NCI-H1930 (cell line): ENCODE measurements around the gene HSFX1.
"Not testable (repeated sequence)": the region's sequence is repeated elsewhere in the genome, so short reads cannot be mapped to it uniquely, and the experiment has no call there.

Experiments
- DNase-seq, 2 experiments: peaks; one replicate each; lab custom pipeline; 2025; lab: John Stamatoyannopoulos, UW

The HSFX1 gene, protein sequence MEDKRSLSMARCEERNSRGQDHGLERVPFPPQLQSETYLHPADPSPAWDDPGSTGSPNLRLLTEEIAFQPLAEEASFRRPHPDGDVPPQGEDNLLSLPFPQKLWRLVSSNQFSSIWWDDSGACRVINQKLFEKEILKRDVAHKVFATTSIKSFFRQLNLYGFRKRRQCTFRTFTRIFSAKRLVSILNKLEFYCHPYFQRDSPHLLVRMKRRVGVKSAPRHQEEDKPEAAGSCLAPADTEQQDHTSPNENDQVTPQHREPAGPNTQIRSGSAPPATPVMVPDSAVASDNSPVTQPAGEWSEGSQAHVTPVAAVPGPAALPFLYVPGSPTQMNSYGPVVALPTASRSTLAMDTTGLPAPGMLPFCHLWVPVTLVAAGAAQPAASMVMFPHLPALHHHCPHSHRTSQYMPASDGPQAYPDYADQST

DNA sequence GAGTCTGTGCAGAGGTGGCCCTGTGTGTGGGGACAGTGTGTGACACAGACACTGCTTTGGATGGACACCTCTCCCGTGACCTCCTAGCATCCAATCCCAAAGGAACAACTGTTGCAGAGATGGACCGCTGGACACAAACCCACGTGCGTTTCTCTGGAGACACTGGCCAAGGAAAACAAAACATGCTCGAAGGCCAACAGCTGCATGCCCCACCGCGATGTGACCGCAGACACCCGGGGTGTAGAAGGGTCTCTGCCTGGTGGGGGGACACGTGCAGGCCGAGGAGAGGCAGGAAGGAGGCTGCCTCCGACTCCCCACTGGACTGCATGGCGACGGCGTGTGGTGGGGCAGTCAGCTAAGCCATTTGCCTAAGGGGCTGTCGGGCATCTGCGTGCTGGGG lies at the start of gene HSFX1:
Gene HSFX1 (plus strand): TSS at position 301 of the 400 bp plus-strand sequence. CDS start 614 bp downstream, outside the sequence.
- not testable (repeated sequence) for DNase-seq

DNA sequence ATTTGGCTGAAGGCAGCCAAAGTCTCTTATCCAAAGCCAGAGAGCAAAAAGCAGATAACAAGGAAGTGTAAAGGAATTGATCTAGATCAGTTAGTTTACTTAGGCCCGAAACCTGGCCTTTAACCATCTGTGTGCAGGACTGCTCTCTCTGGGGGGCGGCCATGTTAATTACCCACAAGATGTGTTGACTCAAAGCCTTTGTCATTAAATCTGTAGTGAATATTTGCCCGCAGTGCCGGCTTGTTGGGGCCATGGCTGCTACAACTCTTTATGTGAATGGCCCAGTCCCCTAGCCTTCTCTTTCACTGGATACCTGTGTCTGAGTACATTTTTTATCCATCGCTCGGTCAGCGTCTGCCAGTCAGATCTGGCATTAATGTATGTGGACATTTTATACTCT lies 46.6 kb upstream of the HSFX1 start:
- DNase-seq = not testable (repeated sequence)

DNA sequence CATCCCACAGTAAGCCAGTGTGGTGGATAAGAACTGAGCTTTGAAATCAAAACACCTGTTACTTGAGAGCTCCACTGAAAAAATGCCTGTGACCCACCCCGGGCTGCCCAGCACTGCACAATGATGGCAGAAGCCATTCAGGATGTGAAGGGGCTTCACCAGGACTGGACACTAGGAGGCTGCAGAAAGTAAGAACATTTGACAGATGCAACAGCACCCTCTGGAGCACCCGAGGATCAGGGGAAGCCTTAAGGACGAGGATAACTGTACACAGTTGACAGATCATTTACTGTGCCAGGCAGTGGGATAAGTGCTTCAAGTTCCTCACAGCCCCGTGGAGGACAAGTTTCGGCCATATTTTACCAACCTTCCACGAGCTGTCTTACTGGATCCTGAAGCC lies 31.6 kb upstream of the HSFX1 start:
- DNase-seq = not testable (repeated sequence)

DNA sequence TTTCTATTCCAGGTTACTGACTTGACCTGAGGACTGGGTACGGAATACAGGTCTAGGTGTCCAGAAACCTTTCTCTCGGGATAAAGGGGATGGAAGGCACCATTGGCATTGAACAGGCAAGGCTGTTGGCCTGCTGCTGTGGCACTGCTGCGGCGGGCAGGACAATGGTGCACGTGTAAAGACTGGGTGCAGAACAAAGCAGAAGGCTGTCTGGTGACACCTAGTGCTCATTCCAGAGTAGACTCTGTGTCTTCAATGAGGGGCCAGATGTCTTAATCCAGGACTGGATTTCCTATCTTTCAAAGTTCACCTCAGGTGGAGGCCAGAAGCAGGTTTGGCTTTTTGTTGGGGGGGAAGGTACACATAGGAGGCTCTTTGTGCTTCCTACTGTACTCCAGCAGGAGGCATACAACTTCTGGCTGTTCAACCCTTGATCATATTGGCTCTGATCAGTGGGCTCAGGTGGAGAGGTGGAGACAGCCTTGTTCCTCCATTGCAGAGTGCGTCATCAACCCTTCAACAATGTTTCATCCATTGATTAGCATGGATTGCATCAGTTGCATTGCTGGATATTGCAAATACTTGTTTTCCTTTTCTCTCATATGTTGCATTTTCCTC lies 27.4 kb upstream of the HSFX1 start:
- not testable (repeated sequence) for DNase-seq

DNA sequence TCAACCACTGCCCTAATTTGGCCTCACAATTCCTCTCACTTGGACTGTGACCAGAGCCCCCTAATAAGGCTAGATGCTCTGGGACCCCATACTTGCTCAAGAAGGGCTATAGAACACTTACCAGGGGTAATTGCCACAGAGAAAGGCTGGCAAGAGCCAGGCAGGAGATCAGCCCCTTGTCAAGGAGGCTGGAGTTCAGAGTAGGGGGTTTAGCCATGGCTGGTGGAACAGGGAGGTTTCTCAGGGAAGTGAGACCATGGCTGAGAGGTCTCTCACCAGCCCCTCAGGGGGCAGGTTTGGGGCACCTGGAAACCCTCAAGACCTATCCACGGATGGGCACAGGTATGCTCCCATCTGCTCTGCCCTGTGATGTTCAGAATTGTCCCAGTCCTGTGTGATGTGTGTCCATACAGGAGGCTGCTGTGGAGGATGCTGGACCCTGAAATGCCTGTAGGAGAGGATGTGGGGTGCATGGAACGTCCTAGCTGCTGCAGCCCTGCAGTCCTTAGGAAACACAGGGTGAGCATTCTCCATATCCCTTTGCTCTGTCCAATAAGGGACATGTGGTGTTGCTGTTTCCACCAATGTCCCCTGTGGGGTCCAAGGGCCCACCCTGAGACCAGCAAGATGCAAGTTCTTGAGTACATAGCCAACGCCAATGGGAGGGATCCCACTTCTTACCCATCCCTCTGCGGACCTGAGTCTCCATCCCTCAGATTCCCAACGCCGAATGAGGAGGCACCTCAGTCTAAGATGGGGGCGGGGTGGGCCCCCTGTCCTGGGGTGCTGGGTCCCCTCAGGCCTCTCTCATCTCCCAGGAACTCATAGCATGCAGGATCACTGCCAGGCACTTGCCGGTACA lies 16.4 kb upstream of the HSFX1 start:
- DNase-seq = no peak

DNA sequence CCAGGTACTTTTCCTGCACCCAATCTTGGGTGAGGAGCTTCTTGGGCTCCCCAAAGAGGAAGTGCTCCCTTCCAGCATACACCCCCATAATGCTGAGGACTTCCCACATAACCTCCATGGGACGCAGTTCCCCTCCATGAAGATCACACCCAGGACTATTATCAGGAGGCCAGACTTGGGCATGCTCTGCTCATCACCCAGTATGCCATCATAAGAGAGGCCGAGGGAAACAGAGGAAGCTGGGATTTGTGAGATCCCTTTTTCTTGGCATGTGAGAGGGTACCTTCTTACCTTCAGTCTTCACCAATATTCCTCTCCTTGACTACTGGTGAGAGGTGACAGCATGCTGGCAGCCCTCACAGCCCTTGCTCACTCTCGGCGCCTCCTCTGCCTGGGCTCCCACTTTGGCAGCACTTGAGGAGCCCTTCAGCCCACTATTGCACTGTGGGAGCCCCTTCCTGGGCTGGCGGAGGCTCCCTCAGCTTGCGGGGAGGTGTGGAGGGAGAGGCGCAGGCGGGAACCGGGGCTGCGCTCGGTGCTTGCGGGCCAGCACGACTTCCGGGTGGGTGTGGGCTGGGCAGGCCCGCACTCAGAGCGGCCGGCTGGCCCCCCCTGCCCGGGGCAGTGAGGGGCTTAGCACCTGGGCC lies 15.7 kb upstream of the HSFX1 start:
- DNase-seq = no peak

DNA sequence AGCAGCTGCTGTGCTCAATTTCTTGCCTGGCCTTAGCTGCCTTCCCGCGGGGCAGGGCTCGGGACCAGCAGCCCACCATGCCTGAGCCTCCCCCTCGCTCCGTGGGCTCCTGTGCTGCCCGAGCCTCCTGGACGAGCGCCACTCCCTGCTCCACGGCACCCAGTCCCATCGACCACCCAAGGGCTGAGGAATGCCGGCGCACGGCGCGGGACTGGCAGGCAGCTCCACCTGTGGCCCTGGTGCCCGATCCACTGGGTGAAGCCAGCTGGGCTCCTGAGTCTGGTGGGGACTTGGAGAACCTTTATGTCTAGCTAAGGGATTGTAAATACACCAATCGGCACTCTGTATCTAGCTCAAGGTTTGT lies 15.2 kb upstream of the HSFX1 start:
- DNase-seq = not testable (repeated sequence)

DNA sequence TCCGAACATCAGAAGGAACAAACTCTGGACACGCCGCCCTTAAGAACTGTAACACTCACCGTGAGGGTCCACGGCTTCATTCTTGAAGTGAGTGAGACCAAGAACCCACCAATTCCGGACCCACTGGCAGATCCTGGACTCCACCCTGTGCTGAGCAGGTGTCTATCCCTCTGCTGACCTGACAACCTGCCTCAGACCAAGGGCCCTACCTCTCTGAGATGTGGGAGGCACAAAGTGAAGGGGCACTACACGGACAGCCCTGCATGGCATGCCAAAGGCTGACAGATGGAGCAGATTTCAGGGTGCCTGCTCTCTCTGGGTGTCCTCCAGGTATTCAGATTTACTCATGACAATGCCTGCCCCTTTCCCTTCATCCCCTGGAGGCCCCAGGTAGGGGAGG lies 14.0 kb upstream of the HSFX1 start:
- no peak for DNase-seq

DNA sequence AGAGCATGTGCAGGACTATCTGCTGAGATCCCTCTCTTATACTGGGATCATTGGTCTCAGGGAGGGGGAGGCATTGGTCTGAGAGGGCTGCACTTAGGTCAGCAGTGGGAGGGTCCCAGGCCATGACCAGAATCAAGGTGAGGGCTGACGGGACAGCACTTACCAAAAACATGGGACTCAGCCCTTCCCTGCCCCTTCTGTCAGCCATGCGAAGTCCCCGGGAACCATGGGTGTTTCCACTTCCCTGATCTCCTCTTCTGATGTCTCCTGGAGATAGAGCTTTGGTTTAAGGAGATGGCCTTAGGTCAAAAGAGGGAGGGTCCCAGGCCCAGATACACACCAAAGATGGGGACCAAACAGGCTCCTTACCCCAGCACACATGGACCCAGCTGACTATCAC lies 12.9 kb upstream of the HSFX1 start:
- no peak for DNase-seq

DNA sequence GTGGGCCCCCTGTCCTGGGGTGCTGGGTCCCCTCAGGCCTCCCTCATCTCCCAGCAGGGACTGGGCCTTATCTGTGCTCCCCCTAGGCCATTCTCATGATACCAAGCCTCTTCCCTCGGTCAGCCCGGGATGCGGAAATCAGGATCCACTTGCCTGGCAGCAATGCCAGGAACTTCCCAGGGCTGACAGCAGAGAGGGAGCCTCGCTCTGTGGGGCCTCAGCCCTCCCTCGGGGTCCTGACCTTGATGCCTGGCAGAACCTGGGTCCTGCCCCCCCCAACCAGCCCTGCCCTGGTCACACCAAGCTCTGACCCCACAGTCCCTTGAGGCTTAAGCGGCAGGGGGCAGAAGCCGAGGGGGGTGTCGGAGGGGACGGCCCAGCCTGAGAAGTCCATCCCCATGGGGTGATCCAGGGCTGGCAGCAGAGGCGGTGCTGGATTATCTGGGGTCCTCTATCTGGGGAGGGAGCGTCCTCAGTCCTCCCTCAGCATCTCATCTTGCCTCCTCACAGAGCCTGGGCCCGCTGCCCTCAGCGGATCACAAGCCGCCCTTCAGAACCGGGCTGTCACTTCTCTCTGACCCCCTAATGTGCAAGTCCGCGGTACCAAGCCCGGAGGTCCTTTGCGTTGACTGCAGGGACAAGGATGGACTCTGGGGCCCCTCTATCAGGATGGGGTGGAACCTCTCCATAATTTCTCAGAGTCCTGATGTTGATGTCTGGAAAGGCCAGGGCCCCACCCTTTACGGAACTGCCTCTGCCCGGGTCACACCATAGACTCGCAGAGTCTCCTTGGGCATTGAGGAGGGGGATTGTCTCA lies 11.8 kb upstream of the HSFX1 start:
- not testable (repeated sequence) for DNase-seq

DNA sequence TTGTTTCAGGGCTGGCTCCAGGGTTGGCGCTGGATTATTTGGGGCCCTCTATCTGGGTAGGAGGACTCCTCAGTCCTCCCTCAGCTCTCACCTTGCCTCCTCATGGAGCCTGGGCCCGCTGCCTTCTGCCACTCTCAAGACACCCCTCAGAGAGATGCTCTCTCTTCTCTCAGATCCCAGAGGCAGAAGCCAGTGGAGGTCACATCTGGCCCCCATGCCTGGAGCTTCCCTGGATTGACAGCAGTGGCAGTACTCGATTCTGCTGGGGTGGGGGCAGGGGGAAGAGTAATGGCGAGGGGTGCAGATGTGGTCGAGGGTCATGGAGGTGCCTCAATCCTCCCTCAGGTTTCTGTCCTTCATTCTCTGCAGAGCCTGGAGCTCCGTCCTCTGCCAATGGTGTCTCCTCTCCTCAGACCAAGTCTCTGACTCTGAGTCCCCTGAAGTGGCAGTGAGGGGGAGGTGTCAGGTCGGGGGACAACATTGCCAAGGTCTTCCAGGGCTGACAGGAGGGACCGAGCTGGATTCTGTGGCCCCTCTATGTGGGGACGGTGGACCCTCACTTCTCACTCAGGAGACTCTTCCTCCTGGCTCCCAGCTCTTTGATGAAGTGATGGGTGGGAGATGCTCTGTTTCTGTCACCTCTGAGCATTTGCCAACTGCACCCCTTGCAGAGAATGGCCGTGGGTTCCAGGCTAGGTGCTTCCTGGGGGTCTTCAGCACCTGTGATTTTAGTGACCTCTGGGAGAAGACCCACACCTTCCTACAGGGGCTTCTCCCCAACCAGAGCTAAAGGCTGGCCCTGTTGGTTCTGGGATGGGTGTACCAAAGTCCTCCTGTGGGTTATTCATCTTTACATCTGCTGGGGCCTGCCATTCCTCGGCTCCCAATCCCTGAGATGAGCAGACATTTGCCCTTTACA lies 10.9 kb upstream of the HSFX1 start:
- no peak for DNase-seq

DNA sequence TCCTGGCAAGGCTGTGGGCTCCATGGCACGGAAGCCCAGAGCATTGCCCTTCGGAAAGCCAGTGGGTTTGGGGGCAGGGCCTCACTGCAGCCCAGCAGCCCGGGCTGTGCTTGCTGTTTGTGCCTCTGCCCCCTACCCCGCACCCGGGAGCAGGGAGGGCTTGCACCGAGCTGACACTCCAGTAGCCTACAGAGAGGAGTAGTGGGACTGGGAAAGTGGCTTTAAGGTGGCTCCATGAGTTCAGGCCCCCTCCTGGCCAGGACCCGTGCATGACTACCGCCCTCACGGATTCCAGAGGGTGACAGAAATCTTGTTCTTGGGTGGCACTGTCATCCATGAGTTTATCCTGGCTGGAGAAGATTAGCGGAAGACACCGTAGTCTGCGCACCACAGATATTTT lies 3.5 kb upstream of the HSFX1 start:
- DNase-seq = not testable (repeated sequence)

DNA sequence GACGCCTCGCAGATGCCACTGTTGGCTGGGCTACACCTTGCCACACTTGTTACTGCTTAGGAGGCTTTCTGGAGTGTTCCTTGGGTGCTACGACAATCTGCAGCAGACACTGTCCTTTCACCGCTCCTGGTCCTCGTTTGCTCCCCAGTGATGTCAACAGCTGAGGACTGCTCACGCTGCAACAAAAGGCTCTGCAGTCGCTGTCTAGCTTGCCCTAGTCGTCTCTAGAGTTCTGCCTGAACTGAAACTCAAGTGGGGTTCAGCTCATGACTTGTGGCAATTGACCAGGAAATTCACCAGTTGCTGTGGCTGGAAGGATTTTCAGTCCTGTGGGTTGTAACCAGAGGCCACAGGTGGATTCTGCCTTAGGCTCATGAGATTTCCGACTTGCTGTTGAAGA lies 842 bp upstream of the HSFX1 start:
- DNase-seq = not testable (repeated sequence)

DNA sequence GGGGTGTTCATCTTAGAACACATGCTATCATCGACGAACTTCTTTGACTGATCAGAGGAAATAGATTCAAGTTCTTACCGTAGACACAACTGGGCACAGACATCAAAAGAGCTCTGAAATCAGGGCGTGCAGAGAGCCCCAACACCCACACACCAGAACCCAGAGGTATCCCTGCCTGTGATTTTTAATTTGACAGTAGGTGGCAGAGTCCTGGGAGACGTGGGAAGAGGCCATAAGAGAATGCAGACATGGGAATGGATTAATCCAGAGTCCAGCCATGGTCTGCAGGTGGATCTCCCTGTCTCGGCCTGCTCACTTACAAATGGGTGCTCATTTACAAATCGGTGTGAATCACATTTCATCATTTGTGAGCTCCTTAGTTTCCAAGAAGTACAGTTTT lies 4.1 kb downstream of the HSFX1 start:
- not testable (repeated sequence) for DNase-seq

DNA sequence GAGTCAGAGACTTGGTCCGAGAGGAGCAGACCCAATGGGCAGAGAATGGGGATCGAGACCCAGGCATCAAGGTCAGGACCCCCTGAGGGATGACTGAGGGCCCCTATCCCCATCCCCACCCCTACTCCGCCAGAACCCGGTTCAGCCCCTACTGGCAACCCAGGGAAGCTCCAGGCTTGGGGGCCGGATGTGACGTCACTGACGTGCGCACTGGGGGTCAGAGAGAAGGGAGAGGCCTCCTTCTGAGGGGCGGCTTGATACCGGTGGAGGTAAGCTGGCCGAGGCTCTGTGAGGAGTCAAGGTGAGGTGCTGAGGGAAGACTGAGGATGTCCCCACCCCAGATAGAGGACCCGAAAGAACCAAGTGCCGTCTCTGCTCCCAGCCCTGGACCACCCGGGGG lies 7.9 kb downstream of the HSFX1 start, which contains the start of gene MAGEA9:
Gene MAGEA9 (plus strand): TSS at position 204 of the 400 bp plus-strand sequence. CDS start 4,281 bp downstream, outside the sequence.
- not testable (repeated sequence) for DNase-seq

DNA sequence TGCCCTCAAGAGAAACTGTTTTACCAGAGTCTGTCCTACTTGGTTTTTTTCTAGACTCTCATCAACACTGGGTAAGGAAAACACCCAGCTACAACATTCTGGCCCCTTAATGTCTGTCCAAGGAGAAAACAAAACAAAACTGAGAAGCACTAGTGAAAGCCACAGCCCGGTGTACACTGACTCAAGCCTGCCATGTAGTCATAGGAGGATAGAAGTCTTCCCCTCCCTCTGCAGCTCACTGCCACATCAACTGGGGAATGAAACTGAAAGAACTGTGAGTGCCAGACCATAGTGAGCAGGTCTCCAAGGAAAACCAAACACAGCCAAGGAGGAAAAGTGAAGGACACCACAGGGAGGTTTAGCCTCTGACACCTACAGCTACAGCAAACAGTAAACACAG lies 21.7 kb downstream of the HSFX1 start:
- DNase-seq = not testable (repeated sequence)

DNA sequence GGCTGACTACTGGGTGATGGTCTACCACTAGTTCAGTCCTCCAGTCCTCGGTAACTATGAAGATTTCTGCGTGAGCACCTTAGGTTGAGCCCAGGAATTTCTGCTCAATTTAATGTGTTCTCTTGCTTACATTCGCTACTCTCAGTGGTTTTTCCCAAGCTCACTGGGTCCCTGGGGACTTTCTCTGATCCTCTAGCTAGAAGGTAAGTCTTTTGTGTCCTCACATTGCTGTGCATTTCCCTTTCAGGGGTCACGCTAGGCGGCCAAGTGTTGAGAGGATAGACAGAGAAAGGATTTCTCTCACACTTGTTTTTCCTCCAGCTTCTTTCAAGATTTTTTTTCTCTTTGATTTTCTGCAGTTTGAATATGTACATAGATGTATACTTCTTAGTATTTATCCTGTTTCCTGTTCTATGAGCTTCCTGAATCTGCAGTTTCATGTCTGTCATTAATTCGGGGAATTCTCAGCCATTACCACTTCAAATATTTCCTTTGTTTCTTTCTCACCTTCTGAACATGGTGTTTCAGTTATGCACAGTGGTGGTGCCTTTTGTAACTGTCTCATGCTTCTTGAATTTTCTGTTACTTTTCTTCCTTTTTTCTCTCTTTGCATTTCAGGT lies 25.3 kb downstream of the HSFX1 start:
- DNase-seq = no peak

DNA sequence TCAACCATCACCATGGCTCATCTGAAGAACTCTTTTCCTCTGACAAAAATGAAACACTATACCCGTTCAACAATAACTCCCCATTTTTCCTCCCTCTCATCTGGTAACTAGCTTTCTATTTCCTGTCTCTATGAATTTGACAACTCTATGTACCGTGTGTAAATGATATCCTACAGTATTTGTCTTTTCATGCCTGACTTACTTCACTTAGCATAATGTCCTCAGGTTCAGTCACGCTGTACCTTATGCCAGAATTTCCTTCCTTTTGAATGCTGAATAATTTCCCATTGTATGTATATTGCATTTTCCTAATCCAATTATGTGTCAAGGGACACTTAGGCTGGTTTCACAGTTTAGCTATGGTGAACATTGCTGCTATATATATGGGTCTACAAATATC lies 26.1 kb downstream of the HSFX1 start:
- no peak for DNase-seq

DNA sequence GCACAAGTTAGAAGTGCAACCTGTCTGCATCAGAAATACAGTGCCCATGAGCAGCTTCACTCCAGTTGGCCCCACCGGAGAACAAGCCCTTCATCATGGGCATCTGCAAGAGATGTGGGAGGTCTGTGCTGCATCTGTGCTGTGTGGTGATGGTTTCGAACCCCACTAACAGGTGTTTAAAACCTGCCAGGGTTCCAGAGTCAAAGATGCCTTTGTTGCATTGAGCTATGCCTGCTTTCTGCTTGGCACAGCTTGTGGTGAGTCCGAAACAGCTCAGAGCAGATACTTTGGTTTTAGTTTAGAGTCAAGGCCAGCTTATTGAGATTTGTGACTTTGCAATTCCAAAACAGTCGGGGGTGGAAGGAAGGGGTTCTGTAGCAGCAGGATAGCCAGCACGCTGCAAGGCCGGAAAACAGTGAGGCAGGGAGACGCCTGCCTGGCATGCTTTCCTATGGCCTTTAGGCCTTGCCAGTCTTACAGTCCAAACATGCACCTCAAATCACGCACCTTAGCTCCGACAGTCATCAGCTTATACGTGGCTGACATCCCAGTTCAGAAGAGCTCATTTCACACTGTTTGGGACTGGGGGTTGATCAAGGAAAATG lies 29.7 kb downstream of the HSFX1 start:
- no peak for DNase-seq
